H1 (cell line): Measurements from ENCODE around the gene MBD5. TPM values are rescaled to one million over a fixed set of nuclear protein-coding genes. Genes with fewer than 3 reads are reported as not detected.

Experiments used
- ASH2L ChIP-seq: fragments of 200-600, 300-600 bp; sonication (generic); IDR thresholded peaks from one replicate; pipeline ENCODE4 v1.7.1; 2017; ENCODE audit warnings: low read length
- BACH1 ChIP-seq: IDR thresholded peaks from 2 replicates; pipeline ENCODE4 v1.6.1; 2012; ENCODE audit warnings: low read length, improper control_type of control experiment
- BCL11A ChIP-seq, 2 experiments: IDR thresholded peaks; one replicate each; pipeline ENCODE4 v1.6.1; 2011; ENCODE audit warnings: low read depth in 2 of 2, low read length in 2 of 2, mild to moderate bottlenecking in 2 of 2
- CBX8 ChIP-seq: fragments of 300-800, 300-1000 bp; sonication (generic); IDR thresholded peaks from 2 replicates; pipeline ENCODE4 v1.7.1; 2016; ENCODE audit warnings: low read depth, low read length, borderline replicate concordance
- CEBPB ChIP-seq: IDR thresholded peaks from 2 replicates; pipeline ENCODE4 v1.6.1; 2012; ENCODE audit warnings: low read depth, low read length
- CHD1 ChIP-seq: IDR thresholded peaks from 2 replicates; pipeline ENCODE4 v1.6.1; 2012; ENCODE audit warnings: low read depth, low read length, improper control_type of control experiment
- EGR1 ChIP-seq: IDR thresholded peaks from 2 replicates; pipeline ENCODE4 v1.6.1; 2011; ENCODE audit warnings: low read depth, low read length, borderline replicate concordance
- FOSL1 ChIP-seq: IDR thresholded peaks from 2 replicates; pipeline ENCODE4 v1.6.1; 2011; ENCODE audit warnings: mild to moderate bottlenecking, low read depth, low read length, moderate library complexity; ENCODE audit not compliant: insufficient read depth
- KDM4A ChIP-seq: IDR thresholded peaks from one replicate; pipeline ENCODE4 v1.7.1; 2012; ENCODE audit warnings: low read depth, mild to moderate bottlenecking, moderate library complexity, low read length, inconsistent platforms; ENCODE audit not compliant: severe bottlenecking
- POLR2A ChIP-seq, 2 experiments: IDR thresholded peaks; 1 replicate in 1 of 2; 2 replicates in 1 of 2; pipeline ENCODE4 v1.6.1; 2011; ENCODE audit warnings: low read depth in 2 of 2, low read length in 2 of 2, mild to moderate bottlenecking in 2 of 2; ENCODE audit errors: control extremely low read depth in 1 of 2
- POU5F1 ChIP-seq: IDR thresholded peaks from 2 replicates; pipeline ENCODE4 v1.6.1; 2011; ENCODE audit warnings: low read depth, mild to moderate bottlenecking, low read length, moderate library complexity
- RAD21 ChIP-seq, 2 experiments: IDR thresholded peaks in 1 of 2; conservative IDR thresholded peaks in 1 of 2; 2 replicates each; pipeline ENCODE4 v1.6.1; 2011; ENCODE audit warnings: low read depth in 2 of 2, low read length in 2 of 2, improper control_type of control experiment in 1 of 2, inconsistent platforms in 1 of 2, mild to moderate bottlenecking in 1 of 2, moderate library complexity in 1 of 2
- RXRA ChIP-seq: IDR thresholded peaks from 2 replicates; pipeline ENCODE4 v1.6.1; 2011; ENCODE audit warnings: low read depth, mild to moderate bottlenecking, low read length, moderate library complexity; ENCODE audit not compliant: insufficient read depth
- SIN3A ChIP-seq, 2 experiments: IDR thresholded peaks in 1 of 2; conservative IDR thresholded peaks in 1 of 2; 2 replicates each; pipeline ENCODE4 v1.6.1; 2011 to 2012; ENCODE audit warnings: low read length in 2 of 2, improper control_type of control experiment in 1 of 2, low read depth in 1 of 2, mild to moderate bottlenecking in 1 of 2
- SIRT6 ChIP-seq: IDR thresholded peaks from one replicate; pipeline ENCODE4 v1.7.1; 2012; ENCODE audit warnings: low read length, inconsistent platforms
- SP1 ChIP-seq: IDR thresholded peaks from 2 replicates; pipeline ENCODE4 v1.6.1; 2011; ENCODE audit warnings: low read depth, low read length
- TAF1 ChIP-seq: IDR thresholded peaks from 2 replicates; pipeline ENCODE4 v1.6.1; 2011; ENCODE audit warnings: mild to moderate bottlenecking, low read depth, low read length
- ZNF274 ChIP-seq: IDR thresholded peaks from 2 replicates; pipeline ENCODE4 v1.7.0; 2012; ENCODE audit warnings: low read length, borderline replicate concordance; ENCODE audit errors: extremely low read depth
- polyA plus RNA-seq, 7 experiments: library from polyadenylated mRNA; depleted of rRNA in 3 of 7; stranded (reverse) in 5 of 7; unstranded in 2 of 7; fragments of >200 nt in 5 of 7; fragments of 200-250 nt in 2 of 7; gene quantifications; 1 replicate in 5 of 7; 2 replicates in 1 of 7; 4 replicates in 1 of 7; pipeline versions ENCODE4 v1.2.1 to v1.2.3, GENCODE V29; 2011 to 2013; ENCODE audit warnings: missing spikeins in 2 of 7, mixed read lengths in 2 of 7
- total RNA-seq: library from RNA; stranded (reverse); fragmentation: NEBNext Ultra II Directional; extraction: Animal tissue kit (Norgen Biotek cat#: 25700); gene quantifications from 2 replicates; pipeline ENCODE4 v1.2.1, GENCODE V29; 2021
- TF ChIP-seq, protein P1 (sequence below): IDR thresholded peaks from 2 replicates; pipeline ENCODE4 v1.6.1; 2012; ENCODE audit warnings: low read length, inconsistent platforms
- TF ChIP-seq, protein P2 (sequence below): IDR thresholded peaks from 2 replicates; pipeline ENCODE4 v1.6.1; 2011; ENCODE audit warnings: low read depth, mild to moderate bottlenecking, low read length; ENCODE audit not compliant: insufficient read depth
- TF ChIP-seq, protein P3 (sequence below): IDR thresholded peaks from 2 replicates; pipeline ENCODE4 v1.6.1; 2011; ENCODE audit warnings: low read length, improper control_type of control experiment

Gene MBD5
- total and polyA plus RNA-seq, 2 of the 8 experiments (the other 6 are each of a cell fraction or from before 2014, with no cell fraction given), result 9.7 to 29.4 TPM

DNA sequence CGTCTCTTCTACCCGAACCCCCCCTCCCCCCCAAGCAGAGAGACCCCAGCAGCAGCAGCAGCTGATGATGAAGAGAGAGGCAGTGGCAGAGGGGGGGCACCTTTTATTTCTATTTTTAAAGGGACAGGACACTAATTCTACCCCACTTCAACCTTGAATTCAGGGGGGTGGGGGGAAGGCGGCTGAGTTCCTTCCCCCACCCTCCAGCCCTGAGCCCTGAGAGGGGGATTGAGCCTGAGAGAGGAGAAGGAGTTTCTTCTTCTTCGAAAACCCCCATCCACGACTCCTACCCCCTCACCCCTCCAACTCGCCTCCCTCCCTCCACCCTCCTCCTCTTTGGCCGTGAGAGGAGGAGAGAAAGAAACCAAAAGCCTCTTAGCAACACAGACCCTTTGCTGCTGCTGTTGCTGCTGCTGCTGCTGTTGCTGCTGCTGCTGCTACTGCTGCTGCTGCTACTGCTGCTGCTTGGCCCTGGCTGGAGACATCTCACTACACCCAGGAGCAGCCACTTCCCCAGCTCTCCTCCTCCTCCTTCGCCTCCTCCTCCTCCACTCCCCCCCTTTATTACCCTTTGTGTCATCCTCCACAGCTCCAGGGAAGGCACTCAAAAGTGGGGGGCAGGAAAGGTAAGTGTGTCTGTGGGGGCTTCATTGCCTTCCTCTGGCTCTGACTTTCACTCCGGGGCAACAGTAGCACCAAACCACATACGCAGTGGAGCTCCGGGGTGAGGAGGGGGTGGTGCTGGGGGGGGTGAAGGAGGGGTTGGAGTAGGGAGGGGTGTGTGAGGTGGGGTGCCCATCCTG is at the start of gene MBD5 (continued):
- TF ChIP-seq, protein P1, sequence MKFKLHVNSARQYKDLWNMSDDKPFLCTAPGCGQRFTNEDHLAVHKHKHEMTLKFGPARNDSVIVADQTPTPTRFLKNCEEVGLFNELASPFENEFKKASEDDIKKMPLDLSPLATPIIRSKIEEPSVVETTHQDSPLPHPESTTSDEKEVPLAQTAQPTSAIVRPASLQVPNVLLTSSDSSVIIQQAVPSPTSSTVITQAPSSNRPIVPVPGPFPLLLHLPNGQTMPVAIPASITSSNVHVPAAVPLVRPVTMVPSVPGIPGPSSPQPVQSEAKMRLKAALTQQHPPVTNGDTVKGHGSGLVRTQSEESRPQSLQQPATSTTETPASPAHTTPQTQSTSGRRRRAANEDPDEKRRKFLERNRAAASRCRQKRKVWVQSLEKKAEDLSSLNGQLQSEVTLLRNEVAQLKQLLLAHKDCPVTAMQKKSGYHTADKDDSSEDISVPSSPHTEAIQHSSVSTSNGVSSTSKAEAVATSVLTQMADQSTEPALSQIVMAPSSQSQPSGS, result no peak
- TF ChIP-seq SP1 (no peak), CBX8 (no peak), ZNF274 (no peak), BCL11A (IDR thresholded peaks at IDR 0.05; ENCODE audit: low read depth in 2 of 2, low read length in 2 of 2) (no peak), ASH2L (peak; percentile 38), POU5F1 (no peak), SIN3A (conservative IDR thresholded peaks at IDR 0.05 in 1 of 2, IDR thresholded peaks at IDR 0.05 in 1 of 2; ENCODE audit: low read depth in 1 of 2, low read length in 2 of 2) (peak in 1 of 2 experiments; percentile 58; a peak in 1 of 4 replicates), SIRT6 (no peak), CHD1 (no peak), BACH1 (no peak), FOSL1 (no peak), POLR2A (IDR thresholded peaks at IDR 0.05; ENCODE audit: control extremely low read depth in 1 of 2, low read depth in 2 of 2, low read length in 2 of 2) (no peak), CEBPB (no peak), RAD21 (IDR thresholded peaks at IDR 0.05 in 1 of 2, conservative IDR thresholded peaks at IDR 0.05 in 1 of 2; ENCODE audit: low read depth in 2 of 2, low read length in 2 of 2) (no peak), EGR1 (no peak), KDM4A (no peak), RXRA (no peak), TAF1 (peak; percentile 37; the same call in 1 of the 2 replicates)
- TF ChIP-seq, protein P2, sequence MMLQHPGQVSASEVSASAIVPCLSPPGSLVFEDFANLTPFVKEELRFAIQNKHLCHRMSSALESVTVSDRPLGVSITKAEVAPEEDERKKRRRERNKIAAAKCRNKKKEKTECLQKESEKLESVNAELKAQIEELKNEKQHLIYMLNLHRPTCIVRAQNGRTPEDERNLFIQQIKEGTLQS, result no peak
- TF ChIP-seq, protein P3, sequence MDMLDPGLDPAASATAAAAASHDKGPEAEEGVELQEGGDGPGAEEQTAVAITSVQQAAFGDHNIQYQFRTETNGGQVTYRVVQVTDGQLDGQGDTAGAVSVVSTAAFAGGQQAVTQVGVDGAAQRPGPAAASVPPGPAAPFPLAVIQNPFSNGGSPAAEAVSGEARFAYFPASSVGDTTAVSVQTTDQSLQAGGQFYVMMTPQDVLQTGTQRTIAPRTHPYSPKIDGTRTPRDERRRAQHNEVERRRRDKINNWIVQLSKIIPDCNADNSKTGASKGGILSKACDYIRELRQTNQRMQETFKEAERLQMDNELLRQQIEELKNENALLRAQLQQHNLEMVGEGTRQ, result no peak
